ENCODE results near the gene PPP5C.
A peak's percentile ranks its signal among the peaks of the same experiment; 100 is the strongest.
"Not testable (repeated sequence)": the region's sequence is repeated elsewhere in the genome, so short reads cannot be mapped to it uniquely, and the experiment has no call there.

PPP5C gene, protein sequence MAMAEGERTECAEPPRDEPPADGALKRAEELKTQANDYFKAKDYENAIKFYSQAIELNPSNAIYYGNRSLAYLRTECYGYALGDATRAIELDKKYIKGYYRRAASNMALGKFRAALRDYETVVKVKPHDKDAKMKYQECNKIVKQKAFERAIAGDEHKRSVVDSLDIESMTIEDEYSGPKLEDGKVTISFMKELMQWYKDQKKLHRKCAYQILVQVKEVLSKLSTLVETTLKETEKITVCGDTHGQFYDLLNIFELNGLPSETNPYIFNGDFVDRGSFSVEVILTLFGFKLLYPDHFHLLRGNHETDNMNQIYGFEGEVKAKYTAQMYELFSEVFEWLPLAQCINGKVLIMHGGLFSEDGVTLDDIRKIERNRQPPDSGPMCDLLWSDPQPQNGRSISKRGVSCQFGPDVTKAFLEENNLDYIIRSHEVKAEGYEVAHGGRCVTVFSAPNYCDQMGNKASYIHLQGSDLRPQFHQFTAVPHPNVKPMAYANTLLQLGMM

DNA sequence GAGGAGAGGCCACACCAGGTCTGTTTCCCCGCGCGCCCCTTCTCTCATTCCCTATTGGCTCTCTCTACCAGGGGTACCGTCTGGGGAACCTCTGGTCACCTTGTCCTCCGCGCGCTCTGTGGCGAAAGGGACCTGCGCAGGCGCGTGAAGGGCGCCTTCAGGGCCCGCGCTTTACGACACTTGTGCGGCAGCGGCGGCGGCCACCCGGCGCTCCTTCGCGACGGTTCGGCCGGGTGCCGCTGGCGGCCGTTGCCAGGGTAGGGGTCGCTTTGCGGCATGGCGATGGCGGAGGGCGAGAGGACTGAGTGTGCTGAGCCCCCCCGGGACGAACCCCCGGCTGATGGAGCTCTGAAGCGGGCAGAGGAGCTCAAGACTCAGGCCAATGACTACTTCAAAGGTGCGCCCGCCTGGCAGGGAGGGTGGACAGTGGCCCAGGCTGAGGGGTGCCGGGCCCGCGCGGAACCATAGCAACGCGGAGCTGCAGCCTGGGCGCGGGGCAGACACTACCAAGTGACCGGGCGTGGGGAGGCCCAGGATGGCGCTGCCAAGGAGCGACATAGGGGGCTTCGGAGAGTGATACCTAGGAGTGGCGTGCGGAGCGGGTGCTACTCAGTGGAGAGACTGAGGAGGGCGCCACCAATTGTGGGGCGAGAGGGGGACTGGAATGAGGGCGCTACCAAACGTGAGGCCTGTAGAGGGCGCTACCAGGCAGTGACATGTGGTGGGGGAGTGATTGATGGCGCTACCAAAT is at the start of gene PPP5C:
Gene PPP5C, plus strand, starts transcription at position 267 of the 751 bp plus-strand sequence. Its CDS starts 10 bp downstream, at position 277.
- peak; percentile 94 for DNase-seq (ENCODE audit: low spot score)

DNA sequence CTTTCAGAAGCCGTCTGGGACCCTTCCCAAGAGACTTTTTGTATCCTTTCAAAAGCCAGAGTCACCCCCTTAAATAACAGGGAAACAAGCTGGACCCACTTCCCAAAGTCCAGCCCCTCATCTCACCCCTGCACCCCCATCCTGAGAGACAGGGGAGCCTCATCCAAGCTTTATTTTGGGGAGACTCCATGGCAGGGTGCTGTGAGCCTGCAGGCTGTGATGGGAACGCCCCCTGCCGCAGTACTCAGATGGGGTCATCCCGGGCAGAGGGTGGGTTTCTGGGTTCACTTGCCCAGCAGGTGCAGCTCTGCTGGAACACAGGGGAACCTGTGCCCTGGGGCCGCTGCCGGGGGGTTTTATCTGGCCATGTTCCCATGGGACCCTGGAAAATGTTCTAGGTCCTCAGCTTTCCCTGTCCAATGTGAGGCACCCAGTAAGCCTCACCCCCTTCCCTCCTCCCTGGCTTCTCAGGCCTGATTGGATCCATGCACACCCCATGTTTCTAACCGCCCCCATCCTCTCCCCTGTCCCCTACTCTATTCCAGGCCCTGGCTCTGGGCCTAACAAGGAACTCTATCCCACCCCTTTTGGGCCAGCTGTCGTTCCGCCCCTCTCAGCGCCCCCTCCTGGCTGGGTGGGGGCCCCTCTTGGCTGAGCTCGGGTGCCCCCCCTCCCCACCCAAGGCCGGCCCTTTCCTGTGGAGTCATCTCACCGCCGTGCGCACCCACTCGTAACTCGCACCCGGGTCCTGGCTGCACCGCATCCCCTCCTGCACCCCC is 49.0 kb upstream of the PPP5C start:
- no peak for DNase-seq (ENCODE audit: low spot score)

DNA sequence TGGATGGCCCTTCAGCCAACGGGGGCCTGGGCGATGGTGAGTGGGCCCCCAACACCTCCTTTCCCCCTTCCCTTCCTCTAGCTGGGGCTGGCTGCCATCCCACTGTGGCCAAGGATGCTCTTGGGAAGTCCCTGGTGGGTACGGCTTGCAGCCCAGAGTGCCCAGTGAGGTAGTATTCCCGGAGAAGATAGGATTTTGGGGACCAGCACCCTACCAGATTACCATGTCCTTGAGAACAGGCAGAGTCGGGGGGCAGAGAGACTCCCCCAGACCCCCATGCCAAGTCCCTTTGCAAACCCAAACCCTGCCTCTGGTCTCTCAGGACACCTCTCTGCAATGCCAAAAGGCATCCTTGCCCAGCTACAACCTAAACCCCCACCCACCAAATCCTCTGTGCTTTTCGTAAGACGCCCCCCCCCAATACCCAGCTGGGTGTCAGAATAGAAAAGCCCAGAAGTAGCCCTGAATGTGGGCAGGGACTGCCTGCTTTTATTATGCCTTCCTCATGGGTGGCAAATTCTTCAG is 48.3 kb upstream of the PPP5C start:
- DNase-seq (ENCODE audit: low spot score) = no peak

DNA sequence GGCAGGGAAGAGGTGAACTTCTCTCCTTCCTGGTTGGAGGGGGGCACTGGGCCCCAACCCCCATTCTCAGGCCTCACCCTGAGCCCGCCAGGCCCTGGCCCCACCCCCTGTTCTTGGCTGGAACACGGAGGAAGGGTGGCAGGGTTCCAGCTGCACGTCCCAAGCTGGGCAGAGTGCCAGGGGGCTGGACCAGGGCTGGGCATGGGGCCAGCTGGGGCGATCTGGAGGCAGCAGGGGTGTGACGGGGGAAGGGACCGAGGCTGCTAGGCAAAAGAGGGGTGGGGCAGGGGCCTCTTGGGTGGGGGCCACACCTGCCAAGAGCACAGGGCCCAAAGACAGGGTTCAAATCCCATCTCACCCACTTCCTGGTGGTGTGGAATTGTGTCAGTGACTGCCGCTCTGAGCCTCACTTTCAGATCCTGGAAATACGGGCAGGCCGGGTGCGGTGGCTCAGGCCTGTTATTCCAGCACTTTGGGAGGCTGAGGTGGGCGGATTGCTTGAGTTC is 47.8 kb upstream of the PPP5C start:
- peak; percentile 42 for DNase-seq (ENCODE audit: low spot score)

DNA sequence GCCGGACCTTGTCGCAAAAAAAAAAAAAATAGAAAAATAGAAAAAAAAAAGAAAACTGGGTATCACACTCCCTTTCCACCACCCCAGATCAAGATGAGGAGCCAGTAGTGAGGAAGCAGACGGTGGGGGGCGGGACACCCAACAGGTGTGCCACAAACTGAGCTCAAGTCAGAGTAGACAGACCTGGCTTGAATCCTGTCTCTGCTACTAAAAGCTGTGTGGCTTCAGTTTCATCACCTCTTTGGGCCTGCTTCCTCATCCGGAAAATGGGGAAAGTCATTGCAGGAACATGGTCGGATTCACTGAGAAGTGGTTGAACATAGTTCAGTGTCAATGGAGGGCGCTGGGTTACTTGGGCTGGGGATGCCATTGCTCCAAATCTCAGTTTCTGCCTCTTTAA is 47.2 kb upstream of the PPP5C start:
- DNase-seq (ENCODE audit: low spot score) = no peak

DNA sequence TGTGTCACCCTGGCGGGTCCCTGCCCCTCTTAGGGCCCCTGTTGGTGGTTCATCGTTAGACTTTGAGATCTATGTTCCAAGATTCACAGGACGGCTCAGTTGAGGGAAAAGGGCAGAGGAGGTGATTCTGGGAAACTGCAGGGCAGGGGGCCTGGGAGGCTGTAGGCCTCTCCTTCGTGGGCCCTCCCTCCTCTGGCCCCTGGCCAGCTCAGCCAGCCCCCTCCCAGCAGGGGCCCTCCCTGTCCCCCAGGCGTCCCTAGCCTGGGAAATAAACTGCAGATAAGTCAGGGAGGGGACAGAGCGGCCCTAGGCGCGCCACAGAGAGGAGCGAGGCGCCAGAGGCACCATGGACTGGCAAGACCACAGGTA is 43.6 kb upstream of the PPP5C start:
- no peak for DNase-seq (ENCODE audit: low spot score)

DNA sequence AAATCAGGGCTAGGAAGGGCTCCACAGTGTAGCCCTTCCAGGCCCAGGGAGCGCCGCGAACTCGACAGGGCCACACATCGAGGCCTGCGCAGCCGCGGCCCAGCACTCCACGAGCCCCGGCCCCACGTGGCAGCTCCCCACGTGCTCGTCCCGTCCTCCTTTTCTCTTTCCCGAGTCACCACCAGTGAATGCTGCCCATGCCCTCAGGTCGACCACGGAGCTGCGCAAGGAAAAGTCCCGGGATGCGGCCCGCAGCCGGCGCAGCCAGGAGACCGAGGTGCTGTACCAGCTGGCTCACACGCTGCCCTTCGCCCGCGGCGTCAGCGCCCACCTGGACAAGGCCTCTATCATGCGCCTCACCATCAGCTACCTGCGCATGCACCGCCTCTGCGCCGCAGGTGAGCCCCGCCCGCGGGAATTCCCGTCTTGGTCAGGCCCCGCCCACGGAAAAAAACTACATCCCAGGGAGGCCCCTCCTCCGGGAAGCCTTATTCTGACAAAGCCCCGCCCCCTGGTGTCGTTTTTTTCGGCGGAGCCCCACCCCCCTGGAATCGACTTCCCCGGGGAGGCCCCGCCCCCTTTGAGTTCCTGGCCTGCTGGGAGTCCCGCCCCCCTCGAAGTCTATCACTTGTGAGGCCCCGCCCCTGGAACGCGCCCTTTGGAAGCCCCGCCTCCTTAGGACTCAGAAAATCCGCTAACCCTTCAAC is 43.0 kb upstream of the PPP5C start:
- peak; percentile 27 for DNase-seq (ENCODE audit: low spot score)

DNA sequence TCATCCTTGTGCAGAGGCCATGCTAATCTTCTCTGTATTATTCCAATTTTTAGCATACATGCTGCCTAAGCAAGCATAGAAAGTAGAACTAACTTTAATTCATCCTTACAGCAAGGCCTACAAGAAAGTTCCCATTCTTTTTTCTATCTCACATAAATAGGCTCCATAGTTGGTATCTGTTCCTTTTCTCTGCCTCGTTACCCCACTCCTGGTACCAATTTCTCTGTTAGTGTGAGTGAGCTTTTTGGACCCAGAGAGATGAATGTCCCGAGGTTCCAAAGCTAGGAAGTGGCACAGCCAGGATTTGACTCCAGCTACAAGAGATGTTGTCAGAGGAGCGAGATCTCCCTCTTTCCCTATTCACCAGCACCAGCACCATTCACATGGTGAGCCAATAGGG is 40.4 kb upstream of the PPP5C start:
- DNase-seq (ENCODE audit: low spot score) = no peak

DNA sequence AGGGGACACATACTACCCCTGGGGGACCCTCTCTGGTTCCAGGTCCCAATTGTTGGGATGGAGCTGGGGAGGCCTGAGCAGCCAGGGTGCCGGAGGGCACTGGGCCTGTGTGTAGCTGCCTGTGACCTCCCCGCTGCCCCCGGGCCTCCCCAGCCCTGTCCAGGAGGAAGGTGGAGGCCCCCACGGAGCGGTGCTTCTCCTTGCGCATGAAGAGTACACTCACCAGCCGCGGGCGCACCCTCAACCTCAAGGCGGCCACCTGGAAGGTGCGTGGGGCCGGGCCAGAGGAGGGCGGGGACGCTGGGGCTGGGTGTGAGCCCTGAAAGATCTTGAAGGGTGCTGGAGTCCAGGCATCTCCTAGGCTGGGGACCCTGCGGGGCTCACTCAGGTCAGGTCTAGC is 38.4 kb upstream of the PPP5C start:
- DNase-seq (ENCODE audit: low spot score) = no peak

DNA sequence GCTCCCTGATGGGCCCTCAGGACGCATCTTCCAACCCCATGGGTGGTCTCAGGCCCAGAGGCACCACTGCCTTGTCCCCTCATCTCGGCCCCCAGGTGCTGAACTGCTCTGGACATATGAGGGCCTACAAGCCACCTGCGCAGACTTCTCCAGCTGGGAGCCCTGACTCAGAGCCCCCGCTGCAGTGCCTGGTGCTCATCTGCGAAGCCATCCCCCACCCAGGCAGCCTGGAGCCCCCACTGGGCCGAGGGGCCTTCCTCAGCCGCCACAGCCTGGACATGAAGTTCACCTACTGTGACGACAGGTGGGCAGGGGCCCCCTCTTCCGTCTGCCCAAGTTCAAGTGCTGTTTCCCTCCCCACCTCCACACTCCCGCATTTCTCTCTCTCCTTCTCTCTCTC is 37.8 kb upstream of the PPP5C start:
- DNase-seq (ENCODE audit: low spot score) = no peak

DNA sequence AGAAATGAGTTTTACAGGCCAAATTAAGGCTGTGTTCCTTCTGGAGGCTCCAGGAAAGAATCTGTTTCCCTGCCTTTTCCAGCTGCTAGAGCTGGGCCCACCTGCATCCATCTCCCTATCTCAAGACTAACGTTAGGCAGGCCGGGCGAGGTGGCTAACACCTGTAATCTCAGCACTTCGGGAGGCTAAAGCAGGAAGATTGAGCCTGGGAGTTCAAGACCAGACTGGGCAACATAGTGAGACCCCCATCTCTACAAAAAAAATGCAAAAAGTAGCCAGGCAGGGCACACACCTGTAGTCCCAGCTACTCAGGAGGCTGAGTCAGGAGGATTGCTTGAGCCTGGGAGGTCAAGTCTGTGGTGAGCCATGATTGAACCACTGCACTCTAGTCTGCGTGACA is 35.4 kb upstream of the PPP5C start:
- no peak for DNase-seq (ENCODE audit: low spot score)

DNA sequence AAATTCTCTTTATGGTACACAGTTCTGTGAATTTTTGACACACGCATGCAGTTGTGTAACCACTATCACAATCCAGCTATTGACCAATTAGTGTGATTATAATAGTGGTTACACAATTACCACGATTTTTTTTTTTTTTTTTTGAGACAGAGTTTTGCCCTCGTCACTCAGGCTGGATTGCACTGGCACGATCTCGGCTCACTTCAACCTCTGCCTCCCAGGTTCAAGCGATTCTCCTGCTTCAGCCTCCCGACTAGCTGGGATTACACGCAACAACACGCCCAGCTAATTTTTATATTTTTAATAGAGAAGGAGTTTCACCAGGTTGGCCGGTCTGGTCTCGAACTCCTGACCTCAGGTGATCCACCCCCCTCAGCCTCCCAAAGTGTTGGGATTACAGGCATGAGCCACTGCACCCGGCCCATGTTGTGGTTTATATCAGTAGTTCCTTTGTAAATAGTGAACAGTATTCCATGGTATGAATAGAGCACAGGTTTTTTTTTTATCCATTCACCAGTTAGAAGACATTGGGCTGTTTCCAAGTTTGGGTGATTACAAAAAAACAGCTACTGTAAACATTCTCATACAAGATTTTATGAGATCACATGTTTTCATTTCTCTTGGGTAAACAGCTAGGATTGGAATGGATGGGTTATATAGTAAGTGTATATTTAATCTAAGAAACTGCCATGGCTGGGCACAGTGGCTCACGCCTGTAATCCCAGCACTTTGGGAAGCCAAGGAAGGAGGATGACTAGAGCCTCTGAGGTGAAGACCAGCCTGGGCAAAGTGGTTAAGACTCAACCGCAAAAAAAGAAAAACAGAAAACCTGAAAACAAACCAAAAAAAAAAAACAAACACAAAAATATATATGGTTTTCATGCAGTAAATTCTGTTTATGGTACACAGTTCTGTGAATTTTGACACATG is 33.1 kb upstream of the PPP5C start:
- not testable (repeated sequence) for DNase-seq (ENCODE audit: low spot score)

DNA sequence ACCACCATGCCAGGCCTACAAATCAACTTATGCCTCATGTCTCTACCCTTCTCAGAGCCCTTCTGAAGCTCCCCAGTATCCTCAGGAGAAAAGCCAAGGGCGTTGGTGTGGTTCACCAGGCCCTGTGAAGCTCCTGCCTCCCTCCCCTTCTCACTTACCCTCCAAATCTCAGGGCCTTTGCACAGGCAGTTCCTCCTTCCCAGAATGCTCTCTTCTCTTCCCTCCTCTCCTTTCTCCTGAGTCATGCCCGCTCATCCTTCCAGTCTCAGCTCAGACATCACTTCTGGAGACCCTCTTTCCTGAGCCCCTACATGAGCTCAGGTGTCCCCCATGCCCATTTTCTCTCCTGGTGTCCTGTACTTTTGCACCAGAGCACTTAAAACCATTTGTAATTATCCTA is 29.5 kb upstream of the PPP5C start:
- no peak for DNase-seq (ENCODE audit: low spot score)

DNA sequence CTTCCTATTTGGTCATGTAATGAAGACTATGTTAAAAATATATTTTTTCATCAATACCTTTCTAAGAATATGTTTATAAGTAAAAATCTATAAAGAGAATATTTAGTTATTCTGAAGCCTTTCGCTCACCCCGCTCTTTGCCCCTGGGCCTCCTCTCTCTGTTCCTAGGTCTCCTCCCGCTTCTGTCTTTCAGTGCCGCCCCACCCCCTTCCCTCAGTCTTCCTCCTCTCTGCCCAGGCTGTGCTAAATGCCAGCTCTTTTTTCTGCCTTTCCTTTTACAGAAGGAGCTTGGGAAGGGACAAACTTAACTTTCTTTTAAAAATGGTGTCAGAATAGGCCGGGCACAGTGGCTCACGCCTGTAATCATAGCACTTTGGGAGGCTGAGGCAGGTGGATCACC is 27.3 kb upstream of the PPP5C start:
- no peak for DNase-seq (ENCODE audit: low spot score)

DNA sequence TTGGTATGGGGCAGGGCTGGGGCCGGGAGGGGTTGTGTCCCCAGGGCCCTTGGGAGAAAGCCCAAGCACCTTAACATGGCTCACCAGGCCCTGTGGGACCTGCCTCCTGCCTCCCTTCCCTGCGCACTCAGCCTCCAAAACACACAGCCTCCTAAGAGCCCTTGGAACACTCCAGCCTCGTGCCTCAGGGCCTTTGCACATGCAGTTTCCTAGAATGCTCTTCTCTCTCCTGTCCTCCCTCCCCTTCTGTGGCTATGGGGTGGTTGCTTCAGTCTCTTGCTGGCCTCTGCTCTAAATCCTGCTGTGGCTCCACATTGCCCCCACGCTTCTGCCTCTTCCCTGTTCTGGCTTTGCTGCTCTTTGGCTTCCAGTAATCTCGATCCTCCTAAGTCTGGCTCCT is 26.3 kb upstream of the PPP5C start:
- no peak for DNase-seq (ENCODE audit: low spot score)

DNA sequence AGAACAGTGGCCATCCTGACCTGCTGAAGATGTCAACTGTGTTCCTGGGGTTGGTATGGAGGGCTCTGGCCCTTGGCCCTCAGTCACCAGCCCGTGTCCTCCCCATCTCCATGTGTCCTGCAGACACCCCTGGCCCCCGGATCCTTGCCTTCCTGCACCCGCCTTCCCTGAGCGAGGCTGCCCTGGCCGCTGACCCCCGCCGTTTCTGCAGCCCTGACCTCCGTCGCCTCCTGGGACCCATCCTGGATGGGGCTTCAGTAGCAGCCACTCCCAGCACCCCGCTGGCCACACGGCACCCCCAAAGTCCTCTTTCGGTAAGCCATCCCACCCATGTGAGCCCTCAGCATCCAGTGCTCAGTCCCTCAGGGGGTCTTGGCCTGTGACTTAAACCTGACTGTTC is 25.2 kb upstream of the PPP5C start:
- no peak for DNase-seq (ENCODE audit: low spot score)

DNA sequence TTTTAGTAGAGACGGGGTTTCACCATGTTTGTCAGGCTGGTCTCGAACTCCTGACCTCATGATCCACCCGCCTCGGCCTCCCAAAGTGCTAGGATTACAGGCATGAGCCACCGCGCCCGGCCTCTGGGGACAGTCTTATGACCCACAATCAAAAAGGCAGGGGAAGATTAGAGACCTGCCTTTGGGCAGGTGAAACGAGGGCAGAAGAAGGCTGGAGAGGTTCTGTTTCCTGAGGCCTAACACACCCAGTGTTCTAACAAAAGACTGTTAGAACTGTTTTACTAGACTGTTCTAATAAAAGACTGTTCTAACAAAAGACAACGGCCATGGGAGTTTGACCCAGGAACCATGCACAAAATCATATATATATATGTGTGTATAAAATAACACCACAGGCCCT is 23.7 kb upstream of the PPP5C start:
- not testable (repeated sequence) for DNase-seq (ENCODE audit: low spot score)

DNA sequence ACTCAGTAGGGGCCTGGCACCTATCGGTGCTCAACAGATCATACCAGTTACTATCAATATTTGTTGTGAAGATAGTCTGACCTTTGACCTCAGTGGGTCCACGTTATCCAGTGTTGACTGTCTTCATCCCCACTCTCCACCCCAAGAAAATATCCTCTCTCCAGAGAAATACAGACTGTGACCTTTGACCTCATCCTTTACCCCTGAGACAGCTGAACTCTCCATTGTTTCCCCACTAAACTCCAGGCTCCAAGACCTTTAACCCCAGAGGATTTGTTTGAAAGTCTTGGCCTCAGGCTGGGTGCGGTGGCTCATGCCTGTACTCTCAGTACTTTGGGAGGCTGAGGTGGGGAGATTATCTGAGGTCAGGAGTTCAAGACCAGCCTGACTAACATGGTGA is 22.6 kb upstream of the PPP5C start:
- DNase-seq (ENCODE audit: low spot score) = no peak

DNA sequence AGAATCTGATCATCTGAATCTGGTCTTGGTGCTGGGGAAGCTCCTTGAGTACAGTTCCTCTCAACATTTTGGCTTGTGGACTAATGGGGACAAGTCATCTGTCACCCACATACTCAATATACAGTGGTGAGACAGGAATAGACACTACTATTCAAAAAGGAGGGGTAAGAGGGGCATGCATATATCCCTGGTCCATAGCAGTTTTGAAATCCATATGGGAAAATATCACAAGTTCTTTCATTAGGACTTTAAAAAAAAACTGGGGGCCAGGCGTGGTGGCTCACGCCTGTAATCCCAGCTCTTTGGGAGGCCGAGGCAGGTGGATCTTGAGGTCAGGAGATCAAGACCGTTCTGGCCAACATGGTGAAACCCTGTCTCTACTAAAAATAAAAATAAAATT is 20.3 kb upstream of the PPP5C start:
- no peak for DNase-seq (ENCODE audit: low spot score)

DNA sequence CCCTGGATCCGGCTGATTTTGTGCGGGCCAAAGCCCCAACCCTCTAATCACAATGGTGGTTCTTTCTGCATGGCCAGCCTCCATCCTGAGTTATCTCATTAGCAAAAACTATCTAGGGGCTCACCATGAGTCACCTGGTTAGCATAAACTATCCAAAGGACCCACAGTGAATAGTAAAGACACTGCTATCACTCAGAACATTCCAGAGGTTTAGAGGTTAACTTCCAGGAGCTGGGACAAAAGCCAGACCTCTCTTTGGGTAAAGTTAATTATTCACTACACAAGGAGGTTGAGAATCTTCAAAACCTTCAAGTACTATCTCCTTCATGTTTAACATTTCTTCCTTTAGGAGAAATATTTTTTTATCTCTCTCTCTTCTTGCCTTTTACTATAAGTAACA is 18.8 kb upstream of the PPP5C start:
- no peak for DNase-seq (ENCODE audit: low spot score)

Data from NAMALWA (cell line).